Activated CD8-positive, alpha-beta memory T cell treated with anti-CD3 and anti-CD28 coated beads, Interleukin-2, amount 10 ng/mL, durations not matched to agents 7 days and 5 days (primary cell): ENCODE results near the gene TNFAIP8L1. TPM values are rescaled to one million over a fixed set of nuclear protein-coding genes. Genes with fewer than 3 reads are reported as not detected.

Experiments used
- ATAC-seq: fragments of 150-1000 bp; cut with Tn5 transposase; one replicate; pipeline ENCODE4 v1.10.0; 2021; ENCODE audit warnings: moderate library complexity
- CTCF ChIA-PET: fragments of 350-600 bp; sonication (Branson Sonifier 250); formaldehyde crosslinking; loops from one replicate; lab custom pipeline; 2021; ENCODE audit warnings: antibody characterized with exemption; lab: Charles Lee
- DNase-seq: peaks from one replicate; pipeline ENCODE4 v3.0.0-alpha.2; 2020
- H3K27ac Mint-ChIP-seq: one replicate; pipeline ENCODE4 v1.8.0; 2021; ENCODE audit warnings: mild to moderate bottlenecking, mixed read lengths
- H3K27me3 Mint-ChIP-seq: one replicate; pipeline ENCODE4 v1.8.0; 2021; ENCODE audit warnings: mixed read lengths
- H3K36me3 Mint-ChIP-seq: one replicate; pipeline ENCODE4 v1.8.0; 2021; ENCODE audit warnings: mild to moderate bottlenecking, mixed read lengths
- H3K4me1 Mint-ChIP-seq: one replicate; pipeline ENCODE4 v1.8.0; 2021; ENCODE audit warnings: mixed read lengths
- H3K4me3 Mint-ChIP-seq: one replicate; pipeline ENCODE4 v1.8.0; 2021; ENCODE audit warnings: mild to moderate bottlenecking, moderate library complexity, mixed read lengths
- H3K9me3 Mint-ChIP-seq: one replicate; pipeline ENCODE4 v1.8.0; 2022; ENCODE audit warnings: low read depth, mixed read lengths
- total RNA-seq, 2 experiments: library from RNA; stranded (reverse); gene quantifications; one replicate each; pipeline ENCODE4 v1.2.3, GENCODE V29; 2021

The TNFAIP8L1 gene
- total RNA-seq, 2 experiments from 2014 or later: 15.7 to 20.1 TPM

DNA sequence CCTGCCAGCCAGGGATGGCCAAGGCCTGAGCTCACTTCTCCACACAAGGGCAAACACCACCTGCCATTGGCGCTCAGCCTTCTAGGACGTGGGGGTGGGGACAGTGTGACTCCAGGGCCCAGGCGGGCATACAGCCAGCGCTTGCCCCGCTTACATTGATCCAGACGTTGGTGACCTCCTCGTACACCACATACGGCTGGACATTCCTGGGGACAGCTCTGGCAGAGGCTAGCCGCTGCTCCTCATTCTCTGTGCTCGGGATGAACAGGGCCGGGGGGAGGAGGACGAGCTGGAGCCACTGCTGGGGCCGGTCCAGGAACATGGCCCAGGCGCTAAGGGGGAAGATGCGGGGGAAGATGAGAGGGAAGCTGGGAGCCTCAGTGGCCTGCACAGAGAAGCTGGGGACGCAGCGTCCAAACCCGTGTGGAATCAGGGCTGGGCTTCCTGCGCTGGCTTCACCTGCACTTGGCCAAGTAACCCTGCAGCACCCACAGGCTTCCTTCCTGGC is 56.0 kb downstream of the TNFAIP8L1 start:
- no peaks in the 10 kb centered on the region for H3K27me3 Mint-ChIP-seq
- no peak for ATAC-seq
- no peak for DNase-seq
- peaks cover 31% of the 10 kb centered on the region for H3K36me3 Mint-ChIP-seq
- CTCF ChIA-PET: no interaction called here
- no peak overlapping the region for H3K27ac Mint-ChIP-seq
- no peaks in the 10 kb centered on the region for H3K4me1 Mint-ChIP-seq
- H3K4me3 Mint-ChIP-seq: no peak overlapping the region
- H3K9me3 Mint-ChIP-seq: no peaks in the 10 kb centered on the region

- ATAC-seq (no peak), DNase-seq (no peak)
- CTCF ChIA-PET: no interaction called here
- Mint-ChIP-seq H3K27ac (no peak overlapping the region), H3K27me3 (no peaks in the 10 kb centered on the region), H3K4me1 (no peaks in the 10 kb centered on the region), H3K9me3 (no peaks in the 10 kb centered on the region), H3K36me3 (peaks cover 35% of the 10 kb centered on the region), H3K4me3 (no peak overlapping the region)
These were observed 58.0 kb downstream of the TNFAIP8L1 start for GRCh38 chr19:4697304-4697703.

GRCh38 chr19:4699826-4700692 is 60.7 kb downstream of the TNFAIP8L1 start:
- Mint-ChIP-seq H3K4me3 (no peak overlapping the region), H3K27me3 (no peaks in the 10 kb centered on the region), H3K27ac (no peak overlapping the region), H3K9me3 (no peaks in the 10 kb centered on the region), H3K4me1 (no peaks in the 10 kb centered on the region), H3K36me3 (peaks cover 32% of the 10 kb centered on the region)
- DNase-seq: no peak
- ATAC-seq: no peak
- CTCF ChIA-PET: no interaction called here

DNA sequence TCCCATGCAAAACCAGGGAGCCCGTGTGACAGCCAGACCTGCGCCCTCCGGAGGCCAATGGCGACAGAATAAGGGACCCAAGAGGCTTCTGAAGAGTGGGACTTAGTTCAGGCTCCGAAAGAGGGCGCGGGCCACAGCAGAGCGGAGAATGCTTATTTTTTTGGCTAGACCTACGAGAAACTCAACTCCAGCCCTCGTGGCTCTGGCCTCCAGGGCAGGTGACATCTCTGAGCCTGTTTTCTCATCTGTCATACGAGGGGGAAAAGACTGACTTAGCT is 61.3 kb downstream of the TNFAIP8L1 start:
- Mint-ChIP-seq H3K4me3 (no peak overlapping the region), H3K27me3 (no peaks in the 10 kb centered on the region), H3K27ac (no peak overlapping the region), H3K4me1 (no peaks in the 10 kb centered on the region), H3K9me3 (no peaks in the 10 kb centered on the region), H3K36me3 (peaks cover 32% of the 10 kb centered on the region)
- DNase-seq (no peak), ATAC-seq (no peak)
- CTCF ChIA-PET: no interaction called here

- H3K9me3 Mint-ChIP-seq: no peaks in the 10 kb centered on the region
- CTCF ChIA-PET: no interaction called here
- no peak for ATAC-seq
- H3K27ac Mint-ChIP-seq: no peak overlapping the region
- peaks cover 30% of the 10 kb centered on the region for H3K36me3 Mint-ChIP-seq
- H3K4me3 Mint-ChIP-seq: no peak overlapping the region
- no peaks in the 10 kb centered on the region for H3K4me1 Mint-ChIP-seq
- no peaks in the 10 kb centered on the region for H3K27me3 Mint-ChIP-seq
- DNase-seq: no peak
These were observed 62.2 kb downstream of the TNFAIP8L1 start for GRCh38 chr19:4701557-4701956.

- CTCF ChIA-PET: no interaction called here
- H3K36me3 Mint-ChIP-seq: peaks cover 25% of the 10 kb centered on the region
- H3K9me3 Mint-ChIP-seq: no peaks in the 10 kb centered on the region
- ATAC-seq (no peak), DNase-seq (no peak)
- no peaks in the 10 kb centered on the region for H3K27me3 Mint-ChIP-seq
- no peaks in the 10 kb centered on the region for H3K4me1 Mint-ChIP-seq
- H3K4me3 Mint-ChIP-seq: no peak overlapping the region
- H3K27ac Mint-ChIP-seq: no peak overlapping the region
These were observed 63.4 kb downstream of the TNFAIP8L1 start for GRCh38 chr19:4702764-4703163.

- H3K9me3 Mint-ChIP-seq: no peaks in the 10 kb centered on the region
- peaks cover 3% of the 10 kb centered on the region for H3K4me1 Mint-ChIP-seq
- H3K4me3 Mint-ChIP-seq: no peak overlapping the region
- DNase-seq (no peak), ATAC-seq (no peak)
- no peaks in the 10 kb centered on the region for H3K27me3 Mint-ChIP-seq
- CTCF ChIA-PET: no interaction called here
- H3K36me3 Mint-ChIP-seq: peaks cover 22% of the 10 kb centered on the region
- no peak overlapping the region for H3K27ac Mint-ChIP-seq
These were observed 64.5 kb downstream of the TNFAIP8L1 start for GRCh38 chr19:4703671-4704316.

GRCh38 chr19:4704317-4704673 is 65.0 kb downstream of the TNFAIP8L1 start:
- DNase-seq (no peak), ATAC-seq (no peak)
- H3K27me3 Mint-ChIP-seq: no peaks in the 10 kb centered on the region
- no peak overlapping the region for H3K4me3 Mint-ChIP-seq
- CTCF ChIA-PET: no interaction called here
- H3K9me3 Mint-ChIP-seq: no peaks in the 10 kb centered on the region
- H3K36me3 Mint-ChIP-seq: peaks cover 23% of the 10 kb centered on the region
- H3K27ac Mint-ChIP-seq: no peak overlapping the region
- peaks cover 6% of the 10 kb centered on the region for H3K4me1 Mint-ChIP-seq

Other genes starting within 250 kb of the TNFAIP8L1 start
- gene SH3GL1, start 239.0 kb upstream of the TNFAIP8L1 start, total RNA-seq: 10 to 100 TPM; 43.3 to 57.7 TPM
- gene CHAF1A, start 236.9 kb upstream of the TNFAIP8L1 start, total RNA-seq: 100 to 1,000 TPM; 118 to 126 TPM
- gene UBXN6, start 181.7 kb upstream of the TNFAIP8L1 start, total RNA-seq: 10 to 100 TPM; 41.0 to 45.8 TPM
- 10 to 100 TPM; 57.8 to 60.2 TPM for gene HDGFL2, start 167.2 kb upstream of the TNFAIP8L1 start, total RNA-seq
- not detected for gene PLIN4, start 121.0 kb upstream of the TNFAIP8L1 start, total RNA-seq
- gene PLIN5, start 104.3 kb upstream of the TNFAIP8L1 start, total RNA-seq: not detected
- under 1 TPM; 0.32 to 0.35 TPM for gene LRG1, start 99.5 kb upstream of the TNFAIP8L1 start, total RNA-seq
- not detected for gene SEMA6B, start 79.8 kb upstream of the TNFAIP8L1 start, total RNA-seq
- 10 to 100 TPM; 47.7 to 60.8 TPM for gene MYDGF, start 30.8 kb downstream of the TNFAIP8L1 start, total RNA-seq
- gene DPP9, start 84.3 kb downstream of the TNFAIP8L1 start, total RNA-seq: 10 to 100 TPM; 92.5 to 98.0 TPM
- 10 to 100 TPM; 11.5 to 16.8 TPM for gene FEM1A, start 152.2 kb downstream of the TNFAIP8L1 start, total RNA-seq
- gene TICAM1, start 192.2 kb downstream of the TNFAIP8L1 start, total RNA-seq: 10 to 100 TPM; 19.5 to 22.4 TPM
- 10 to 100 TPM; 29.0 to 32.4 TPM for gene PLIN3, start 228.2 kb downstream of the TNFAIP8L1 start, total RNA-seq